ENCODE data around the gene DNAH10.

DNA sequence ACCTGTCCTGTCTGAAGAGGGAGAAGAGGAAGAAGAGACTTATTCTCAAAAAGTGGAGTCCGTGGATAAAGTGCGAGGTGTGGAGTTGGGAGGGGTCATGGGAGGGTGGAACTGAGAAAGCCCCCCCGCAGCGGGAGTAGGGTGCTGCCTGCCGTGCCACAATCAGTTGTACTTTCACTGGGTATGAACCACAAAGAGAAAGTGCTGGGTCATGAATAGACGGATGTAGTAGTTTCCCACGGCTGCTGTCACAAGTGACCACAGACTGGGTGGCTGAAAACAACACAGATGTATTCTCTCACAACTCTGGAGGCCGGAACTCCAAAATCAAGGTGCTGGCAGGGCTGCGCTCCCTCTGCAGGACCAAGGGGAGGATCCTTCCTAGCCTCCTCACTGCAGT is 5.5 kb downstream of the DNAH10 start:
- TF ChIP-seq, protein P1, sequence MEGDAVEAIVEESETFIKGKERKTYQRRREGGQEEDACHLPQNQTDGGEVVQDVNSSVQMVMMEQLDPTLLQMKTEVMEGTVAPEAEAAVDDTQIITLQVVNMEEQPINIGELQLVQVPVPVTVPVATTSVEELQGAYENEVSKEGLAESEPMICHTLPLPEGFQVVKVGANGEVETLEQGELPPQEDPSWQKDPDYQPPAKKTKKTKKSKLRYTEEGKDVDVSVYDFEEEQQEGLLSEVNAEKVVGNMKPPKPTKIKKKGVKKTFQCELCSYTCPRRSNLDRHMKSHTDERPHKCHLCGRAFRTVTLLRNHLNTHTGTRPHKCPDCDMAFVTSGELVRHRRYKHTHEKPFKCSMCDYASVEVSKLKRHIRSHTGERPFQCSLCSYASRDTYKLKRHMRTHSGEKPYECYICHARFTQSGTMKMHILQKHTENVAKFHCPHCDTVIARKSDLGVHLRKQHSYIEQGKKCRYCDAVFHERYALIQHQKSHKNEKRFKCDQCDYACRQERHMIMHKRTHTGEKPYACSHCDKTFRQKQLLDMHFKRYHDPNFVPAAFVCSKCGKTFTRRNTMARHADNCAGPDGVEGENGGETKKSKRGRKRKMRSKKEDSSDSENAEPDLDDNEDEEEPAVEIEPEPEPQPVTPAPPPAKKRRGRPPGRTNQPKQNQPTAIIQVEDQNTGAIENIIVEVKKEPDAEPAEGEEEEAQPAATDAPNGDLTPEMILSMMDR (IDR thresholded peaks at IDR 0.05) = no peak
- TF ChIP-seq POLR2A (IDR thresholded peaks at IDR 0.05) = no peak

Measured in adrenal gland (tissue), 5 donors.